ENCODE measurements around the gene KISS1.

DNA sequence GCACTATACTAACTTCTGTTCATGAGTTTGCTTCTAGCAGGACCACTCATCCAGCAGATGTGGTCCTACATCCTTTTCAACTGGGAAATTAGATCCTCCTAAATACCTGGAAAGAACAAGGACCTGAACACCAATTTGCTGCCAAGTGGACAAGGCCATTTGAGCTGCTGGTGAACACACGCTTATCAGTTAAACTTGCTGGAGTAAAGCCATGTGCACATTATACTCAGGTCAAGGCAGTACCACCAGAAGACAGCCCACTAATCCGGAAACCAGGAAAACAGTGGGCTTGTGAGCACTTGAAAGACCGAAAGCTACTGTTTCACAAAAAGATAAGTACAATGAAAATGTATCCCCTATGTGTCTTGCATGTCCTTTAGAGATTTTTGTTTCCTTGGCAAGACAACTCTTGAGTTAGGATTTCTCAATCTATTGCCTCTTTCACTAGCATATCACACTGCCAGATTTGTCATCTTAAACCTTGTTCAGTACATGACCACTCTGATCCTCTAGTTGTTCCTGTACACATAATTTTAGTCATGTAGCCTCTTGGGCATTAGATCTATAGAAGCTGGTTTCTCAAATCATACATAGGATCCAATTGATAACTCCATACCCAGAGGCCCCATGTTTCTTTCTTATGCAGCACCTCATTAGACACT lies 25.7 kb downstream of the KISS1 start:
- TF ChIP-seq, protein P1, sequence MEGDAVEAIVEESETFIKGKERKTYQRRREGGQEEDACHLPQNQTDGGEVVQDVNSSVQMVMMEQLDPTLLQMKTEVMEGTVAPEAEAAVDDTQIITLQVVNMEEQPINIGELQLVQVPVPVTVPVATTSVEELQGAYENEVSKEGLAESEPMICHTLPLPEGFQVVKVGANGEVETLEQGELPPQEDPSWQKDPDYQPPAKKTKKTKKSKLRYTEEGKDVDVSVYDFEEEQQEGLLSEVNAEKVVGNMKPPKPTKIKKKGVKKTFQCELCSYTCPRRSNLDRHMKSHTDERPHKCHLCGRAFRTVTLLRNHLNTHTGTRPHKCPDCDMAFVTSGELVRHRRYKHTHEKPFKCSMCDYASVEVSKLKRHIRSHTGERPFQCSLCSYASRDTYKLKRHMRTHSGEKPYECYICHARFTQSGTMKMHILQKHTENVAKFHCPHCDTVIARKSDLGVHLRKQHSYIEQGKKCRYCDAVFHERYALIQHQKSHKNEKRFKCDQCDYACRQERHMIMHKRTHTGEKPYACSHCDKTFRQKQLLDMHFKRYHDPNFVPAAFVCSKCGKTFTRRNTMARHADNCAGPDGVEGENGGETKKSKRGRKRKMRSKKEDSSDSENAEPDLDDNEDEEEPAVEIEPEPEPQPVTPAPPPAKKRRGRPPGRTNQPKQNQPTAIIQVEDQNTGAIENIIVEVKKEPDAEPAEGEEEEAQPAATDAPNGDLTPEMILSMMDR (IDR thresholded peaks at IDR 0.05): no peak
- TF ChIP-seq POLR2A (IDR thresholded peaks at IDR 0.05): no peak

All from body of pancreas (tissue), 4 donors.